Upper lobe of left lung (tissue), 6 donors: ENCODE data around the gene ZNF567. TPM values are rescaled to one million over a fixed set of nuclear protein-coding genes. Genes with fewer than 3 reads are reported as not detected.

Source experiments
- ATAC-seq, 2 donors: fragments of 200-7000 bp; cut with Tn5 transposase; one replicate each; pipeline ENCODE4 v1.9.1; 2022; ENCODE audit warnings: mild to moderate bottlenecking in 2 of 2, moderate library complexity in 2 of 2; ENCODE audit not compliant: low FRiP score in 2 of 2
- DNase-seq, 2 donors: peaks; one replicate each; pipeline ENCODE4 v3.0.0-alpha.2; 2019 to 2020
- H3K27ac ChIP-seq, 4 donors: fragments of 200-600 bp; sonication (generic); one replicate each; pipeline ENCODE4 v1.5.1; 2016 to 2019
- H3K27me3 ChIP-seq, 4 donors: fragments of 200-600 bp; sonication (generic); one replicate each; pipeline ENCODE4 v1.5.1; 2017 to 2019
- H3K36me3 ChIP-seq, 4 donors: fragments of 200-600 bp; sonication (generic); one replicate each; pipeline ENCODE4 v1.5.1; 2016 to 2019
- H3K4me1 ChIP-seq, 4 donors: fragments of 200-600 bp; sonication (generic); one replicate each; pipeline ENCODE4 v1.5.1; 2018 to 2019
- H3K4me3 ChIP-seq, 4 donors: fragments of 200-600 bp; sonication (generic); one replicate each; pipeline ENCODE4 v1.5.1; 2017 to 2019; ENCODE audit warnings: mild to moderate bottlenecking in 2 of 4, moderate library complexity in 1 of 4
- H3K9me3 ChIP-seq, 4 donors: fragments of 200-600 bp; sonication (generic); one replicate each; pipeline ENCODE4 v1.5.1; 2018 to 2019
- EP300 ChIP-seq, 4 donors: sonication (generic); formaldehyde crosslinking; IDR thresholded peaks; one replicate each; pipeline ENCODE4 v1.5.1; 2017; ENCODE audit warnings: antibody characterized with exemption in 4 of 4, control low read depth in 2 of 4
- POLR2A ChIP-seq, 4 donors: fragments of 450-650 bp; IDR thresholded peaks; one replicate each; pipeline ENCODE4 v1.5.1; 2016 to 2017; ENCODE audit warnings: antibody characterized with exemption in 4 of 4, mild to moderate bottlenecking in 2 of 4
- POLR2AphosphoS5 ChIP-seq, 2 donors: sonication (generic); formaldehyde crosslinking; IDR thresholded peaks; one replicate each; pipeline ENCODE4 v1.5.1; 2017; ENCODE audit warnings: antibody characterized with exemption in 2 of 2
- WGBS, 2 donors: methylation state at CpG; one replicate each; pipeline ENCODE4 v1.1.5; 2017 to 2018; 5-methylcytosine and 5-hydroxymethylcytosine counted together
- total RNA-seq, 6 donors: library from RNA; depleted of rRNA in 4 of 6; stranded (reverse); fragments of >200 nt in 4 of 6; gene quantifications; one replicate each; pipeline versions ENCODE4 v1.1.0 to v1.2.1, GENCODE V29; 2016 to 2021
- TF ChIP-seq, protein P1 (sequence below), 6 experiments: fragments of 450-650 bp in 4 of 6; fragments of 200-600 bp in 2 of 6; sonication (generic) in 2 of 6; IDR thresholded peaks; one replicate each; pipeline ENCODE4 v1.5.1; 2016 to 2019; ENCODE audit warnings: antibody characterized with exemption in 6 of 6
- donor health status: DM: no; HTN: no; CAD: no; lungs with moderate emphysema.
- donor health status: DM: no; HTN: yes; CAD: no; lungs with severe emphysema.

The ZNF567 gene
- total RNA-seq, 6 donors from 2014 or later = 4.4 to 23.0 (median 6.1) TPM

DNA sequence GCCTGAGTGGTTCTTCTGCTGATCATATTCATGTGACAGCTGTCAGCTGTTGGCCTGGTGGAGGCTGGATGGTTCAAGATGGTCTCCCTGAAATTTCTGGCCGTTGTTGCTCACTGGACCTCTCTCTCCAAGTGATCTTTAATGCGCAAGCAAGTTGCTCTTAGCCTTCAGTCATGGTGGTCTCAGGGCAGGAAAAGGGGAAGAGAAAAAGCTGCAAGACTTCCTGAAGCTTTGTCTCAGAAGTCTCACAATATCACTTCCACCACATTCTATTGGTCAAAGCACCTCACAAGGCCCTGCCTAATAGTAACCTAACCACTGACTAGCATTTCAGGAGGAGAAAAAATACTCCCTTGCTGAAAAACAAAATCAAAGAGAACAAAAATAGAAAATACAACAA, 1.6 kb upstream of the ZNF567 start:
- peak overlapping the region in 1 of 4 donors; percentile 67 for H3K4me3 ChIP-seq
- 84 to 92% methylated on average over 2 of the region's 2 CpGs for WGBS, 2 donors

DNA sequence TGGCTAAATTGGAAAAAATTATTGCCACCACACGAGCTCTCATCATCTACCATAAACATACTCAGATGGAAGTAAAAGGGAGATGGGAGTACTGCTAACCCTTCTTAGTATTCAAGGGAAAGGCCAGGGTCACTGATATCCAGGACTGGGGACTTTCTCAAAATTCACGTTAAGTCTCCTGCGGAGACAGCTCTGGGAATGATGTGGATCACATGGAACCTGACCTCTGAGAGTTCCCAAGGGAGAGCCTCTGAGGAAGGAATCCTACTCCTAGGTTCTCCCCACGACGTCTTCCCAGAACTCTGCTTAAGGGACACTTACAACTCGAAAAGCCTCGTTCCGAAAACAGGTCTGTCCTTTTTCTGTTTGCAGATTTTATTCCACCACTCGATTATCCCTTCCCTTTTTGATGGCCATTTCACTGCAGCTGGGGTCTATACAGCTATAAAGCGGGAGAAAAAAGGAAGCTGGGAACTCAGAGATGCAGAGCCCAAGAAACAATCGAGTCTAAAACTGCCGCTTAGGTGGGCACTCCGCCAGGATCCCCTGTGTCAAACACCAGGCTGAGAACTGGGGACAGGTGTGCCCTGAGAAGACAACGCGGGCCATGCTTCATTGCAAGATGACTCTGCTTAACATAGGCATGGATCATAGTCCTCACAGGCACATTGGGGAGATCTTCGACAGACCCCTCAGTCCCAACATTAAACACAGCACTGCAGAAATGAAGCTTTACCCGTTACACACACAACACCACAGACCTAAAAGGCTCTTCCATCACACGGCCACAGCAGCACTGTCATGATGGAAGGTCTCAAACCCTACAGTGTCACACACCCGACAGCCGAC, 823 bp upstream of the ZNF567 start:
- peak overlapping the region; percentile 20 to 86 (median 59) for H3K27ac ChIP-seq
- no peak for TF ChIP-seq POLR2AphosphoS5 (IDR thresholded peaks at IDR 0.05)
- no peak for TF ChIP-seq EP300 (IDR thresholded peaks at IDR 0.05)
- TF ChIP-seq POLR2A (IDR thresholded peaks at IDR 0.05) = no peak
- TF ChIP-seq, protein P1, sequence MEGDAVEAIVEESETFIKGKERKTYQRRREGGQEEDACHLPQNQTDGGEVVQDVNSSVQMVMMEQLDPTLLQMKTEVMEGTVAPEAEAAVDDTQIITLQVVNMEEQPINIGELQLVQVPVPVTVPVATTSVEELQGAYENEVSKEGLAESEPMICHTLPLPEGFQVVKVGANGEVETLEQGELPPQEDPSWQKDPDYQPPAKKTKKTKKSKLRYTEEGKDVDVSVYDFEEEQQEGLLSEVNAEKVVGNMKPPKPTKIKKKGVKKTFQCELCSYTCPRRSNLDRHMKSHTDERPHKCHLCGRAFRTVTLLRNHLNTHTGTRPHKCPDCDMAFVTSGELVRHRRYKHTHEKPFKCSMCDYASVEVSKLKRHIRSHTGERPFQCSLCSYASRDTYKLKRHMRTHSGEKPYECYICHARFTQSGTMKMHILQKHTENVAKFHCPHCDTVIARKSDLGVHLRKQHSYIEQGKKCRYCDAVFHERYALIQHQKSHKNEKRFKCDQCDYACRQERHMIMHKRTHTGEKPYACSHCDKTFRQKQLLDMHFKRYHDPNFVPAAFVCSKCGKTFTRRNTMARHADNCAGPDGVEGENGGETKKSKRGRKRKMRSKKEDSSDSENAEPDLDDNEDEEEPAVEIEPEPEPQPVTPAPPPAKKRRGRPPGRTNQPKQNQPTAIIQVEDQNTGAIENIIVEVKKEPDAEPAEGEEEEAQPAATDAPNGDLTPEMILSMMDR (IDR thresholded peaks at IDR 0.05) = no peak
- peaks cover 0 to 17% (median 14%) of the 10 kb centered on the region in 4 donors for H3K9me3 ChIP-seq
- H3K36me3 ChIP-seq = peaks cover 3 to 24% (median 21%) of the 10 kb centered on the region in 4 donors
- DNase-seq (peak in 1 of 2 donors; percentile 25), ATAC-seq (peak; percentile 41 to 54)
- 14 to 18% methylated on average over 13 to 20 of the region's 20 CpGs for WGBS, 2 donors
- peak overlapping the region; percentile 37 to 82 (median 68) for H3K4me3 ChIP-seq
- peaks cover 13 to 19% (median 16%) of the 10 kb centered on the region in 4 donors for H3K4me1 ChIP-seq
- H3K27me3 ChIP-seq = no peaks in the 10 kb centered on the region

More for the DNA sequence above, 1.6 kb upstream of the ZNF567 start:
- DNase-seq = no peak
- H3K27ac ChIP-seq = no peak overlapping the region
- no peaks in the 10 kb centered on the region for H3K27me3 ChIP-seq
- ATAC-seq = no peak
- H3K36me3 ChIP-seq = peaks cover 0 to 16% (median 15%) of the 10 kb centered on the region in 4 donors
- TF ChIP-seq POLR2A (IDR thresholded peaks at IDR 0.05) = no peak
- TF ChIP-seq, protein P1 (IDR thresholded peaks at IDR 0.05) = no peak
- TF ChIP-seq EP300 (IDR thresholded peaks at IDR 0.05) = no peak
- TF ChIP-seq POLR2AphosphoS5 (IDR thresholded peaks at IDR 0.05) = no peak
- H3K9me3 ChIP-seq = peaks cover 0 to 14% (median 8%) of the 10 kb centered on the region in 4 donors
- H3K4me1 ChIP-seq = peaks cover 13 to 19% (median 16%) of the 10 kb centered on the region in 4 donors

DNA sequence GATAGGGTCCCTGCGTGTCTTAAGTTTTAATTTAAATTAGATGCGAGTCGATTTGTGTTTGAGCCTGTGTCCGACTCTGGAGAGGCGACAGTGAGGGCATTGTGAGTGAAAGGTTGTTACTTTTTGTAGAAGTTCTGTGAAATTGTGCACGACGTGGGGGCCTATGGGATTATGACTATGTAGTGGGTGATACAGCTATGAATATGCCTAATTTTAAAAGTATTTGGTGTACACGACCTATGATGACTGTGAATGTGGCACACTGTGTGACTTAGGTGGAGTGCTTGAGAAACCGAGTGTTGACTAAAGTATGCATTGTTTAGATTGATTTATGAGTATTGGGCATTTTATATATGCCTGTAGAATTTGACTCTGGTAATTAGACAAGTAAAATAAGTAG, 646 bp downstream of the ZNF567 start:
- Histone ChIP-seq H3K9me3 (peaks cover 1 to 27% (median 24%) of the 10 kb centered on the region in 4 donors), H3K4me1 (peaks cover 13 to 19% (median 16%) of the 10 kb centered on the region in 4 donors), H3K27me3 (no peaks in the 10 kb centered on the region), H3K4me3 (peak overlapping the region; percentile 65 to 82 (median 68)), H3K36me3 (peaks cover 12 to 39% (median 34%) of the 10 kb centered on the region in 4 donors), H3K27ac (peak overlapping the region; percentile 46 to 86 (median 68))
- DNase-seq (no peak), ATAC-seq (no peak)
- 9 to 14% methylated on average over 9 of the region's 9 CpGs for WGBS, 2 donors
- TF ChIP-seq, protein P1 (IDR thresholded peaks at IDR 0.05) = no peak
- TF ChIP-seq POLR2A (IDR thresholded peaks at IDR 0.05) (no peak), POLR2AphosphoS5 (IDR thresholded peaks at IDR 0.05) (no peak), EP300 (IDR thresholded peaks at IDR 0.05) (no peak)

DNA sequence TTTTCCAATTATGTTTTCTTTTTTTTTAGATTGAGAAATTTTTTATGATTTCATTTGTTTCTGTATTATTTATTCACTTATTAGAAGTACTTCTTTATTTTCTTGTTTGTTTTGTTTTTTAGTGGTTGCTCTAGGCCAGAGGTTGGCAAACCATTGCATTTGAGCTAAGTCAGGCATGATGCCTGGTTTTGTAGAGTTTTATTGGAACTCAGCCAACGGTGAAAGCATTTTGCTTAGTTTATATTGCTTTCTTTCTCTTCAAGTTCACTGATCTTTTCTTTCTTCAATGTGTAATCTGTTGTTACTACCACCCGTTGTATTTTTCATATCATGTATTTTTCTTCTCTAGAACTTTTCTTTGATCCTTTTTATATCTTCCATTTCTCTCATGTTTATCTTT, 19.7 kb downstream of the ZNF567 start:
- TF ChIP-seq, protein P1 (IDR thresholded peaks at IDR 0.05) = no peak
- no peak for TF ChIP-seq POLR2AphosphoS5 (IDR thresholded peaks at IDR 0.05)
- WGBS, 2 donors = 82 to 100% methylated on average over 1 to 2 of the region's 2 CpGs
- Histone ChIP-seq H3K4me1 (no peaks in the 10 kb centered on the region), H3K4me3 (no peak overlapping the region), H3K27me3 (no peaks in the 10 kb centered on the region), H3K27ac (no peak overlapping the region), H3K9me3 (peaks cover 83 to 88% (median 86%) of the 10 kb centered on the region in 4 donors), H3K36me3 (peaks cover 2 to 43% (median 24%) of the 10 kb centered on the region in 4 donors)
- DNase-seq (no peak), ATAC-seq (no peak)
